Measurements from ENCODE around the gene NOS1AP.

The NOS1AP gene

GRCh38 chr1:162220009-162220539, 150.6 kb downstream of the NOS1AP start:
- DNase-seq (ENCODE audit: low read depth): no peak

- no peak for DNase-seq (ENCODE audit: low read depth)
Measured at GRCh38 chr1:162222014-162222413, 152.5 kb downstream of the NOS1AP start.

- no peak for DNase-seq (ENCODE audit: low read depth)
Measured at GRCh38 chr1:162222730-162223129, 153.2 kb downstream of the NOS1AP start.

- no peak for DNase-seq (ENCODE audit: low read depth)
Measured at GRCh38 chr1:162223488-162223887, 154.0 kb downstream of the NOS1AP start.

GRCh38 chr1:162224267-162224666, 154.8 kb downstream of the NOS1AP start:
- no peak for DNase-seq (ENCODE audit: low read depth)

- no peak for DNase-seq (ENCODE audit: low read depth)
Measured at GRCh38 chr1:162228586-162228985, 159.1 kb downstream of the NOS1AP start.

- DNase-seq (ENCODE audit: low read depth): no peak
Measured at GRCh38 chr1:162229549-162229948, 160.1 kb downstream of the NOS1AP start.

GRCh38 chr1:162230096-162230495, 160.6 kb downstream of the NOS1AP start:
- DNase-seq (ENCODE audit: low read depth): no peak

GRCh38 chr1:162230517-162230916, 161.0 kb downstream of the NOS1AP start:
- no peak for DNase-seq (ENCODE audit: low read depth)

GRCh38 chr1:162232034-162232711, 162.7 kb downstream of the NOS1AP start:
- no peak for DNase-seq (ENCODE audit: low read depth)

GRCh38 chr1:162233066-162233465, 163.6 kb downstream of the NOS1AP start:
- DNase-seq (ENCODE audit: low read depth): no peak

- no peak for DNase-seq (ENCODE audit: low read depth)
Measured at GRCh38 chr1:162233937-162234336, 164.4 kb downstream of the NOS1AP start.

- no peak for DNase-seq (ENCODE audit: low read depth)
Measured at GRCh38 chr1:162234571-162234970, 165.1 kb downstream of the NOS1AP start.

- no peak for DNase-seq (ENCODE audit: low read depth)
Measured at GRCh38 chr1:162235241-162235800, 165.8 kb downstream of the NOS1AP start.

- DNase-seq (ENCODE audit: low read depth): no peak
Measured at GRCh38 chr1:162236201-162236600, 166.7 kb downstream of the NOS1AP start.

GRCh38 chr1:162236618-162237017, 167.1 kb downstream of the NOS1AP start:
- no peak for DNase-seq (ENCODE audit: low read depth)

- no peak for DNase-seq (ENCODE audit: low read depth)
Measured at GRCh38 chr1:162240577-162240976, 171.1 kb downstream of the NOS1AP start.

GRCh38 chr1:162242804-162243203, 173.3 kb downstream of the NOS1AP start:
- no peak for DNase-seq (ENCODE audit: low read depth)

GRCh38 chr1:162248854-162249535, 179.5 kb downstream of the NOS1AP start:
- no peak for DNase-seq (ENCODE audit: low read depth)

- no peak for DNase-seq (ENCODE audit: low read depth)
Measured at GRCh38 chr1:162250004-162250730, 180.7 kb downstream of the NOS1AP start.

- no peak for DNase-seq (ENCODE audit: low read depth)
Measured at GRCh38 chr1:162251102-162251501, 181.6 kb downstream of the NOS1AP start.

- no peak for DNase-seq (ENCODE audit: low read depth)
Measured at GRCh38 chr1:162252214-162252613, 182.7 kb downstream of the NOS1AP start.

- DNase-seq (ENCODE audit: low read depth): no peak
Measured at GRCh38 chr1:162253790-162254189, 184.3 kb downstream of the NOS1AP start.

All from activated T-cell treated with anti-CD3 and anti-CD28 coated beads for 48 hours (primary cell).